Common myeloid progenitor, CD34-positive (primary cell): ENCODE data around the gene STAT5B.

Experiments used
- CTCF ChIA-PET: fragments of 350-600 bp; sonication (Branson Sonifier 250); formaldehyde crosslinking; loops from one replicate; lab custom pipeline; 2021; ENCODE audit warnings: antibody characterized with exemption; lab: Charles Lee
- POLR2A ChIA-PET: fragments of 350-600 bp; sonication (Branson Sonifier 250); formaldehyde crosslinking; loops from one replicate; lab custom pipeline; 2021; ENCODE audit warnings: antibody characterized with exemption; lab: Charles Lee
- DNase-seq, 3 donors: peaks; one replicate each; pipeline versions ENCODE4 v3.0.0 to v3.0.0-alpha.2; 2013
- H3K27ac ChIP-seq, 2 experiments: 1 replicate in 1 of 2; 2 replicates in 1 of 2; pipeline ENCODE4 v1.7.0; 2013; ENCODE audit warnings: inconsistent platforms in 2 of 2, low read length in 2 of 2, mild to moderate bottlenecking in 2 of 2, low read depth in 1 of 2, moderate library complexity in 1 of 2; ENCODE audit not compliant: severe bottlenecking in 2 of 2, insufficient read depth in 1 of 2, poor library complexity in 1 of 2
- H3K27me3 ChIP-seq, 5 experiments: replicated peaks in 2 of 5; 1 replicate in 3 of 5; 2 replicates in 2 of 5; pipeline versions ENCODE4 v1.6.1 to v1.7.0; 2013; ENCODE audit warnings: low read length in 4 of 5, mild to moderate bottlenecking in 2 of 5, moderate library complexity in 2 of 5, inconsistent platforms in 1 of 5; ENCODE audit not compliant: insufficient read depth in 5 of 5, control insufficient read depth in 4 of 5
- H3K36me3 ChIP-seq, 4 experiments: 1 replicate in 2 of 4; 2 replicates in 2 of 4; pipeline versions ENCODE4 v1.6.1 to v1.7.0; 2013; ENCODE audit warnings: low read length in 3 of 4, control low read depth in 1 of 4, mild to moderate bottlenecking in 1 of 4; ENCODE audit not compliant: control insufficient read depth in 4 of 4, insufficient read depth in 4 of 4
- H3K4me1 ChIP-seq, 4 experiments: 1 replicate in 3 of 4; 2 replicates in 1 of 4; pipeline versions ENCODE4 v1.6.1 to v1.7.1; 2013; ENCODE audit warnings: low read length in 3 of 4, mild to moderate bottlenecking in 3 of 4, control low read depth in 1 of 4, inconsistent platforms in 1 of 4, moderate library complexity in 1 of 4; ENCODE audit not compliant: control insufficient read depth in 4 of 4, insufficient read depth in 4 of 4; ENCODE audit errors: control extremely low read depth in 1 of 4
- H3K4me3 ChIP-seq, 7 experiments: 1 replicate in 4 of 7; 2 replicates in 3 of 7; pipeline versions ENCODE4 v1.5.1 to v1.7.0; 2013; ENCODE audit warnings: mild to moderate bottlenecking in 7 of 7, low read length in 6 of 7, moderate library complexity in 6 of 7, inconsistent platforms in 2 of 7, low read depth in 2 of 7, control low read depth in 1 of 7; ENCODE audit not compliant: insufficient read depth in 4 of 7, control insufficient read depth in 1 of 7; ENCODE audit errors: extremely low read depth in 1 of 7
- H3K9me3 ChIP-seq, 5 experiments: 1 replicate in 4 of 5; 2 replicates in 1 of 5; pipeline versions ENCODE4 v1.6.1 to v1.7.1; 2013; ENCODE audit warnings: low read length in 4 of 5, mild to moderate bottlenecking in 2 of 5, inconsistent platforms in 1 of 5, low read depth in 1 of 5, moderate library complexity in 1 of 5; ENCODE audit not compliant: control insufficient read depth in 4 of 5, insufficient read depth in 2 of 5; ENCODE audit errors: control extremely low read depth in 1 of 5
- WGBS: methylation state at CpG from one replicate; pipeline ENCODE4 v1.1.5; 2013; ENCODE audit not compliant: insufficient coverage; 5-methylcytosine and 5-hydroxymethylcytosine counted together

STAT5B gene

GRCh38 chr17:42294469-42295398 is 18.5 kb upstream of the STAT5B start:
- Histone ChIP-seq H3K4me1 (peaks cover 0 to 12% (median 10%) of the 10 kb centered on the region in 4 experiments), H3K27me3 (no peaks in the 10 kb centered on the region), H3K36me3 (peaks cover 14 to 81% (median 63%) of the 10 kb centered on the region in 4 experiments), H3K9me3 (no peaks in the 10 kb centered on the region), H3K27ac (peak overlapping the region in 1 of 2 experiments; percentile 4), H3K4me3 (no peak overlapping the region)
- 98% methylated on average over 6 of the region's 12 CpGs for WGBS
- ChIA-PET CTCF (interaction anchor here (1.0 to 2.4 kb wide), 8 partner anchors 14 to 82 kb away, joined by 3 to 13 read pairs (median 6); no protein-coding TSS in a partner anchor), POLR2A (interaction anchor here (0.5 to 1.0 kb wide), 2 partner anchors 18 to 360 kb away, joined by 3 to 8 read pairs; no protein-coding TSS in a partner anchor)
- no peak for DNase-seq

GRCh38 chr17:42291129-42291528 is 14.9 kb upstream of the STAT5B start:
- peaks cover 11 to 54% (median 46%) of the 10 kb centered on the region in 4 experiments for H3K36me3 ChIP-seq
- H3K4me3 ChIP-seq = no peak overlapping the region
- no peak for DNase-seq
- H3K4me1 ChIP-seq = peaks cover 2 to 43% (median 39%) of the 10 kb centered on the region in 4 experiments
- H3K27ac ChIP-seq = no peak overlapping the region
- WGBS = 100% methylated on average over 8 of the region's 11 CpGs
- H3K27me3 ChIP-seq = no peaks in the 10 kb centered on the region
- CTCF ChIA-PET = interaction anchor here (1.0 to 2.4 kb wide), 7 partner anchors 8 to 69 kb away, joined by 3 to 11 read pairs (median 4); partner anchors contain the start of gene STAT5B
- POLR2A ChIA-PET = interaction anchor here (0.7 to 1.2 kb wide), 3 partner anchors 11 to 67 kb away, joined by 3 to 4 read pairs (median 4); no protein-coding TSS in a partner anchor
- no peaks in the 10 kb centered on the region for H3K9me3 ChIP-seq

GRCh38 chr17:42290577-42290976 is 14.4 kb upstream of the STAT5B start:
- WGBS = 100% methylated on average over 2 of the region's 5 CpGs
- no peak for DNase-seq
- peaks cover 10 to 49% (median 41%) of the 10 kb centered on the region in 4 experiments for H3K36me3 ChIP-seq
- H3K9me3 ChIP-seq = no peaks in the 10 kb centered on the region
- peak overlapping the region; percentile 22 to 86 for H3K27ac ChIP-seq
- peak overlapping the region in 4 of 7 experiments; percentile 28 to 88 (median 77) for H3K4me3 ChIP-seq
- CTCF ChIA-PET = interaction anchor here (1.0 to 2.6 kb wide), 6 partner anchors 8 to 41 kb away, joined by 3 to 12 read pairs (median 4); no protein-coding TSS in a partner anchor
- POLR2A ChIA-PET = interaction anchor here (0.7 to 3.8 kb wide), 5 partner anchors 22 to 238 kb away, joined by 3 to 30 read pairs (median 19); no protein-coding TSS in a partner anchor
- H3K27me3 ChIP-seq = no peaks in the 10 kb centered on the region
- peaks cover 2 to 47% (median 42%) of the 10 kb centered on the region in 4 experiments for H3K4me1 ChIP-seq

- ChIA-PET CTCF (interaction anchor here (1.0 to 2.6 kb wide), 12 partner anchors 8 to 87 kb away, joined by 3 to 18 read pairs (median 5); no protein-coding TSS in a partner anchor), POLR2A (interaction anchor here (0.5 to 3.8 kb wide), 12 partner anchors 13 to 239 kb away, joined by 3 to 30 read pairs (median 7); no protein-coding TSS in a partner anchor)
- 44% methylated on average over 9 of the region's 9 CpGs for WGBS
- peak in 1 of 3 donors; percentile 41 for DNase-seq
- Histone ChIP-seq H3K27me3 (no peaks in the 10 kb centered on the region), H3K9me3 (no peaks in the 10 kb centered on the region), H3K27ac (peak overlapping the region; percentile 83 to 86), H3K4me3 (peak overlapping the region; percentile 69 to 88 (median 77)), H3K36me3 (peaks cover 4 to 41% (median 33%) of the 10 kb centered on the region in 4 experiments), H3K4me1 (peaks cover 2 to 51% (median 46%) of the 10 kb centered on the region in 4 experiments)
Measured at GRCh38 chr17:42289611-42290181, 13.5 kb upstream of the STAT5B start.

- H3K9me3 ChIP-seq = no peaks in the 10 kb centered on the region
- CTCF ChIA-PET = interaction anchor here (1.0 to 2.6 kb wide), 13 partner anchors 9 to 89 kb away, joined by 3 to 18 read pairs (median 5); no protein-coding TSS in a partner anchor
- peaks cover 0 to 37% (median 30%) of the 10 kb centered on the region in 4 experiments for H3K36me3 ChIP-seq
- POLR2A ChIA-PET = interaction anchor here (0.5 to 3.8 kb wide), 17 partner anchors 10 to 114 kb away, joined by 3 to 30 read pairs (median 5); no protein-coding TSS in a partner anchor
- WGBS = under 1% methylated on average over 34 of the region's 44 CpGs
- peaks cover 2 to 51% (median 47%) of the 10 kb centered on the region in 4 experiments for H3K4me1 ChIP-seq
- peak overlapping the region; percentile 83 to 86 for H3K27ac ChIP-seq
- no peaks in the 10 kb centered on the region for H3K27me3 ChIP-seq
- peak in 2 of 3 donors; percentile 79 to 86 for DNase-seq
- peak overlapping the region; percentile 69 to 88 (median 77) for H3K4me3 ChIP-seq
Measured at GRCh38 chr17:42288803-42289610, 12.8 kb upstream of the STAT5B start.
